SK-N-DZ (cell line): ENCODE data around the gene TLX3. TPM values are rescaled to one million over a fixed set of nuclear protein-coding genes. Genes with fewer than 3 reads are reported as not detected.
"Not testable (repeated sequence)": the region's sequence is repeated elsewhere in the genome, so short reads cannot be mapped to it uniquely, and the experiment has no call there.

Experiments used
- DNase-seq: peaks from one replicate; pipeline ENCODE4 v3.0.0-alpha.2; 2015; ENCODE audit warnings: low spot score
- polyA plus RNA-seq, 2 experiments: library from polyadenylated mRNA; depleted of rRNA; stranded (reverse); fragments of >200 nt; gene quantifications; 2 replicates each; pipeline ENCODE4 v1.2.3, GENCODE V29; 2014

The TLX3 gene
- 18.4 and 23.8 TPM in 2 replicates for polyA plus RNA-seq (2014; cell fraction: cytosol; rRNA removed)
- polyA plus RNA-seq (2014; cell fraction: nucleus; rRNA removed), result 7.7 and 13.6 TPM in 2 replicates

DNA sequence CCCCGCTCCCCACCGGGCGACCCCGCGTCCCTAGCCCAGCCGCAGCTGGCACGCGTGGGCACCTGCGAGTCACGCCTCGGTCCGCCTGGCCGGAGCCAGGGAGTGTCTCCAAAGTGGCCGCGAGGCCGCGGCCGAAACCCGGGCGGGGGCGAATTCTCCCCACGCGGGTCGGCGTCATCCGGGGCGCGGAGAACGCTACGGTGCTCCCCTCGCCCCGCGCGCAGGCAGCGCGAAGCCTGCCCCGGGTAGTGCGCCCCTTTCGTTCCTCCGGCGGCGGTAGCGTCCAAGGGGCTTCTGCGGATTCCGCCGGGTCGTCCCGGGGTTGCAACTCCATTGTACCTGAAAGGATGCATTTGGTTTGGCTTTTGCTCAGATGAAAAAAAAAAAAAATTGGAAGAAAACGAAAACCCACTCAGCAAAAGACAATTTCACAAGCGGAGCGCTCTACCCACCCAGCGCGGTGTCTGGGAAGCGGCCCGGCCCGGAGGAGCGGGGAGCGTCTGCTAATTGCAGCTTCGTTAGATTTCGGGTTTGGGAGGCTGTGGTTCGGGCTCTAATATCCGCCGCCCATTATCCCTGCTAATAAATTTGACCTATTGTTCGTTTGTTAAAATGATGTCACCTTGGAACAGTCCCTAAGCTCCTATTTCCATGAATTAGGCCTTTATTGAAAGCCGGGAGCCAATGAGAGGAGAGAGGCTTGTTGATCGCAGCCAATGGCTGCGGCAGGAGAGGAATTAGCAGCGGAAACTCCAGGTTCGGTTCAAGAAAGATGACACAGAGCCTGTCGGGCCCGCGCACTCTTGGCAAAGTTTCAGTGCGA lies at the start of gene TLX3:
TLX3 (plus strand) TSS at position 796 of the 823 bp plus-strand sequence. CDS start 118 bp downstream, outside the sequence.
- peak; percentile 96 for DNase-seq

DNA sequence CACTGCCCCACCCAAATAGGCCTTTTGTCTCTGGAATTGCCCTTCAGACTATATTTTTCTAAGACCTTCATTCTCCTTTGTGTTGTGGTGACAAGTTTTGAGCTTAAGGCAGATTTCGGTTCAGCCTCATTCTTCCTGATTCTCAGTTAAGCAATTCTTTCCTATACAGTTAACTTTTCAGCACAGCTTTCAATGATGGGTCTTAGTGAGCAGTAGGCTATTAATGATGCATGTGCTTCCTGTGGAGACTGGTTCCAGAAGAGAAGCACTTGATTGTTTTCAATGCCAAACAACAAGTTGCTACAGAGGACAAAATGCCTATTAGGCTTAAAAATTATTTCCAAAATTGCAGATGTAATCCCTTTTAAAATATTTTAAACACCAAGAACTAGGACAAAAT lies 47.7 kb upstream of the TLX3 start:
- DNase-seq, result no peak

DNA sequence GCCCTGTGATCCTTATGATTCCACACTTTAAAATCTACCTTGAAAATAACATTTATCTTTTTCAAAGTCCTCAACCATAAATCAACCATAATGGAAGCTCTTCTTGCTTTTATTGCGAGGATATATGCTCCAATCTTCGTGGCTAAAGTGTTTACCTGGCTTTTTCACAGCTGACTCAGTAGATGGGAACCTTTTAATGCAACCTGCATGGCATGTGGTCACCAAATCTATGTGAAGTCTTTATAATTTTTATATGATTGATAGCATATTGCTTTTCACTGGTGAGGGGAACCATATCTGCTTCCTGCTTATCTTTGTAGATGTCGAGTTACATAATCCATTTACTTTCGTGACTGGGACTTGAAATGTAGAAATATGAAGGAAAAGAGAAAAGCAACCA lies 47.1 kb upstream of the TLX3 start:
- peak; percentile 52 for DNase-seq

DNA sequence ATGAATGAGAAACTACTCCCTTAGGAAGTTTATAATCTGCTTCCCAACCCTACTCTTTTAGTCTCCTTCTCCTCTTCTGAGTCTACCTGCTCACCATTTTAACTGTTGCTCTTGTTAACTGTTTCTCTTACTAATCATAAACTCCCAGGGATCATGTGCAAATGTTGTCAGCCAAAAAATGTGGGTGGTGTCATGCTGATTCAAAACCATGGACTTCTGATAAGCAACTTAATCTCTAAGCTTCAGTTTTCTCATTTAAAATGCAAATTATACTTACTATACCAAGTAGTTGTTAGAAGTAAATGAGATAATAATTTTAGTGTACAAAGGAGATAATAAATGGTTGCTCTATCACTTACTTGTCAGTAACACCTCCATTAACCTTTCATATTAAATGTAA lies 45.9 kb upstream of the TLX3 start:
- DNase-seq, result no peak

DNA sequence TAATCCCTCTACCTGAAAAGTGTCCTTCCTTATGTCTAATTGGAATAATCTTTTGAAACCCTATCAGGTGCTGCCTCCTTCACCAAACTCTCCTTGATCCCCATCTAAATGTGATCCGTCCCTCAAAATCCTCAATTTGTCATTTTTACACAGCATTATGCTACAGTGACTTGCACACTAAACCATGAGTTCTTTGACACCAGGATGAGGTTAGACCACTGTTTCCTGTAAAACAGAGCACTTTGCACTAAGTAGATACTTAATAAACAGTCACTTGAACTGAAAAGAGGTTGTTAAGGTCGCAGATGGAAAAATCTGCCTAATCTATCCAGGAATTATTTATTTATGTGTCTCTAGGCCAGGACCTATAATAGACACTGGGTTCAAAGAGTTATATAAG lies 44.2 kb upstream of the TLX3 start:
- no peak for DNase-seq

DNA sequence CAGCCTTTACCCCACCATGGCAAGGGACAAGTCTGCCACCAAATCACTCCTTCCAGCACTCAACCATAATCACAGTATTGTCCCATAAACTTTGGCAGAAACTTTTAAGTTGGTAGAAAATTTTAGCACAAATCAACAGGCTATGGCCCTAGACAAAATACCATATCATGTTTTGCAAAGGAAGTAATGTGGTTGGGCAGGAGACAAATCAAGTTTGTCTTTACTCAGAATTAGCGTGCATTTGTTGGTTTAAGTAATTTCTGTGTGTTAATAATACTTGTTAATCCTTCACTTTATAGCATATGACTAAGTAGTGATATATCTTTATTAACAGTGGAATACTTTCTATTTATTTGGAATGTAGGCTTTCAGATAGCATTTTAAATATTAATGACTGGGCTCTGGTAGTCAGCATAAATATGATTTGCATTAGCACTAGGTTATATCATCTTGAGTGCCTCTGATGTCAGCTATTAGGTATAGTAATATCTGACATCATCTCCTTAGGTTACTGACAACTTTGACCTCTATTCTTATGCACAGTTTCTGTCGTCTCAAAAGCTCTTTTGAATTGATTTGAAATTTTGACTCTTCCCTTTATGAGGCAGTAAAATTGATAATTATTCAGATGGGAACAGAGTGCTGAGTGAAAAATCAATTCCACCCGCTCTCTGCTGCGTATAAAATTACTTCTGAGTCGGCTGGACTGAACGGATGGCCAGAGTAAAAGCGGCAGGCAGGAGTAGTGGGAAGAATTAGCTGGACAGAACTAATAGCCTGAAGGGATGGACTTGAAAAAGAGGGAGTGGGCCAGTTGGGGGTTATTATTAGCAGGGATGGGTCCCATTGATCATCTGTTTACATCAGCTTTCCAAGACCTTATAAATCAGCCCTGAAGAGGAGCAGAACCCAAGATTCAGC lies 40.1 kb upstream of the TLX3 start:
- DNase-seq, result no peak

DNA sequence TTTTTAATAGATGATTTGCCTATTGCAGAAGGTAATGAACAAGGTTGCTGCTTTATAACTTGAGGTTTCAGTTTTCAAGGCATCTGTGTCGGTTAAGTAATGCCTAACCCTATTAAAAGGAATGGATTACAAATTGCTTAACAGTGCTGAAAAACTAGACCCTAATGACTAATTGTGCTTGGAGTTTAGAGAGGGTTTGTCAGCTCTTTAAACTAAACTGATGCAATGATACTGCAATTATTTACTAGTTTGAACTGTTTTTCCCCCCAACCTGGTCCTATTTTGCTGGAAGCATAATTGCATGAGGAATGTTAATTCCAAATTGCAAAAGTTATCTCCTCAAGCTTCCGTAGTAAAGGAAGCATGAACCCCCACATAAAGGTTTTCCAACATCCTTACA lies 39.3 kb upstream of the TLX3 start:
- DNase-seq, result no peak

DNA sequence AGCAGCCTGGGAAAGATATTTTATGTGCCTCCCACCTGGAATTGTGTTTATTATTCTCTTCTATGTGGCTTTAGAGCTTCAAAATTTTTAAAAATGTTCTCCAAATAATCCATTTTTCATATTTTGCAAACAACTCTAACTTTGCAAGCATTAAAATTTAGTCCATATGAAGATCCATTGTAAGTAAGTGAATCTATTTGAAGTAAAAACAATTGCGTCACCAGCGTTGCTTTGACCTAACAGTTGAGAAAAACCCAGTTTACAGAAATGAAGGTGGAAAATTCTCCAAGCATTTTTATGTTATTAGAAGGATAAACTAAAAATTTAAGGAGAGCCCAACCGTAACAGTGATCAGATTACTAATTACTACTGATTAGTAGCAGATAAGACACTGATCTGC lies 38.9 kb upstream of the TLX3 start:
- no peak for DNase-seq

DNA sequence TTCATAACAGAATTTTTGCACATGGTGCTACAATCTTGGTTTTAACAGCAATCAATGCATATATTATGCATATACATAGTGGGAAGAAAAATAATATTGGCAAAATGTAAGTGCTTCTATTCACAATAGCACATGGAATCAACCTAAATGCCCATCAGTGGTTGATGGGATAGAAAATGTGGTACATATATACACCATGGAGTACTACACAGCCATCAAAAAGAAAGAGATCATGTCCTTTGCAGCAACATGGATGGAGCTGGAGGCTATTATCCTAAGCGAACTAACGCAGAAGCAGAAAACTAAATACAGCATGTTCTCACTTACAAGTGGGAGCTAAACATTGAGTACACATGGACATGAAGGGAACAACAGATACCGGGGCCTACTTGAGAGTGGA lies 37.2 kb upstream of the TLX3 start:
- no peak for DNase-seq

DNA sequence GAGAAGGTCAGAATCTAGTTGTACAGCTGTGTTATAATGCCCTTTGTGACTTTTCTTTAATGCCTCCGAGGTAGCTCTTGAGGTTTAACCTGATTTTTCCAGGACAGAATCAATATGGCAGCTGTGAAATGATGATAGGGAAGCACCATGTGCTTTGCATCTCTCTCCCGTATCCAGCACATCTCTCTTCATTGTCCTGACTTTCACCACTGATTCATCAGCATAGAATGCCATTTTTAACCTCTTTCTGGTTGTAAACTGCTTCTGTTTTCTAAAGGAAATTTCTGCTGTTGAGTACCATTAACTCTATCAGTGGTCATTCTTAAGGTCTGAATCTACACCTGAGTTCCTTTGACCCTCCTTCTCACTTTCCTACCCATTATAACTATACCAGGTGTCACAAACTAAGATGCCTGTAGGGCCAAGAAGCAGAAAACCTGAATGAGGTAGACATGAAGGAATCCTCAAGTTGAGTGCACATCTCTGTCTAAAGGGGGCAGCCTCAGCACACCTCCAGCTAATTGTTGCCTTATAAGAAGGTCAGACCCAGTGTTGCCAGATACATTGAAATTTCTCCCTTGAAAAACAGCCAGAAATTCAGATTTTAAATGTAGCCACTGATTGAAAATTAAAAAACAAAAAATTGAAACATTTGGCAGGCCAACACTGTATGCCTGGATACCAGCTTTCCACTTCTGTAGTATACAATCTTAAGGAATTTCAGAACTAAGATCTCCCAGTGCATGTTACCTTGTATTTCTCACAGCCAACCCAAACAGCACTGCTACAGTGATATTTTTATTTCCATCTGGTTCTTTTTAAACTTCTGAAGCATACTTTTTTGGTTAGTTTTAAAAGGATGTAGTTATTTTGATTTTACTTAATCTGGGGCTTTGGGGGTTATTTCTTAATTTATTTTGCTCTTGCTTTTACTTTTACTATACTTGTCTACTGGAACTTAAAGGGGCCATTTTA lies 35.8 kb upstream of the TLX3 start:
- DNase-seq, result peak; percentile 55

DNA sequence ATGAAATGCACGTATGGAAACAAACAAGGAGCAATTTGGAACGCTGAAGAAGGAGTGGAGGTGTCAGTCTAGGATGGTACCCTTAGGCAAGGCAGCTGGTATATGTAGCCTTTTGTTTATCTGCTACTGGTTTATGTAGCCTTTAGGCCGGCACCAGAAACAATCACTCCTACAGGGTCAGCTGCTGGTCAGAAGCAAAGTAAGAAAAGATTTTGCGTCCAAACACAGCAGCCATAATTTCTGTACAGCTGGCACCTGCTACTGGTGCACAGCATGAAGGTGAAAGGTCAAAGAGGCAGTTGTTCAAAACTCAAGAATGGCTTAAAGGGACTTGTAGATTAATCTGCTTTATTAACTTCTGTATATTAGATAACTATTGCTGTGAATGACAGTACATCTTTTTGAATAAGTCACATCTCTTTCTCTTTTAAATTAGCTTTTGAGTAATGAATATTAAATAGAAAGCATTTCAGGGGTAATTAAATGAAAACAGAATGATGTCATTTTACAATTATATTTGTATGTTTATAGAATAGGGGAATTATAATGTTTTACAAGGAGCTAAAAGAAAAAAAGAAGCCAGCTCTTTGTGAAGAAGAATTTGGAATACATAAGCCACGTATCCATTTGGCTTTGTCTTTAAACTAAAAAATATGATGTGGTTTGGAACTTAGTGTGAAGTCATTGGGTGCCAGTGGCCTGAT lies 33.1 kb upstream of the TLX3 start:
- no peak for DNase-seq

DNA sequence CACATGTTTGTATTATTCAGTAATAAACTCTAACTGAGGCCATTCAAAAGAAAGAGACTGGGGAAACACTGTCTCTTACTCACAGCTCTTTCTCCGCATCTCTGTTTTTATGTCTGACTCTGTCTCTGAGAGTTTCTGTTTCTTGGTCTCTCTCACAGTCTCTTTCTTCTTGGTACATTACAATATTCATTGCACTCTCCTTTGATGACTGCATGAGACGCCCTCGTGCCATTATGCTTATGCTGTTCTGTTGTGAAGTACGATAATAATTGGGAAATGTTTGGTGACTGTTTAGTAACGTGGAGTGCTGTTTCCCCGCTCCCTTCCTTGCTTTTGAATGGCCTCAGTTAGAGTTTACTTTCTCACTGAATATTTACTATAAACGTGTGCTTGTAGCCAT lies 25.3 kb upstream of the TLX3 start:
- no peak for DNase-seq

DNA sequence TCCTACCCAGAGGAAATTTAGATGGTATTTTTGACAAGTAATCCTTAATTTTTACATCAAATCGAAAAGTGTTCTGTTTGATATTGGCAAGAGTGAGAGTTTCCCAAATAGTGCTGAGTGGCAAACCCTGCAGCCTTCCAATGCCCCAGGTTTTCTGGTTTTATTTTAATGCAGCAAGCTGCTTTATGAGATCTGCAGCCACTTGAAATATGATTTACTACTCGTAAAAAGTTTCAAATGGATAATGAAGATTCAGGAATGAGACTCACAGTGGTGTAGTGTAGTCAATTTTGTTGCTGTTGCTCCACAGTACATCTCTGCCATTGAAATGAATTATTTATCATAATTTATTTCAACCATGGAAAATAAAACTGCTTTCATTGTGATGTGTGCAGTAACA lies 23.6 kb upstream of the TLX3 start:
- DNase-seq, result no peak

DNA sequence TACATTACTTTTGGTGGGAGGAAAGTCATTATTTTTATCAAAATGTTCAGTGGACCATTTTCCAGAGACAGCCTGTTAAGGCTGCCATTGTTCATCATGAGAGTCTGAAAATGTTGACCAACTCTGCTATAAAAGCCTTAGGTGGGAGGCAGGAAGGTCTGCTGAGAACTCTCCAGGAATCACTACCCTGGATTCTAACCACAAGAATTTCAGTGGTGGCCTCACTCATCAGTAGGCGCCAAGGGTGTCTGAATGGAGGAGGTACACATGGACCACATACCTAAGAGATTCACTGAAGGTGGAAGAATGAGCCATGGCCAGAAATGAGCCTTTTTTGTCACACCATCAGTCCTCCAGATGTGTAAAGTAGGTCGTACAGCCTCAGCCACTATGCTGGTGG lies 21.0 kb upstream of the TLX3 start:
- DNase-seq, result no peak

DNA sequence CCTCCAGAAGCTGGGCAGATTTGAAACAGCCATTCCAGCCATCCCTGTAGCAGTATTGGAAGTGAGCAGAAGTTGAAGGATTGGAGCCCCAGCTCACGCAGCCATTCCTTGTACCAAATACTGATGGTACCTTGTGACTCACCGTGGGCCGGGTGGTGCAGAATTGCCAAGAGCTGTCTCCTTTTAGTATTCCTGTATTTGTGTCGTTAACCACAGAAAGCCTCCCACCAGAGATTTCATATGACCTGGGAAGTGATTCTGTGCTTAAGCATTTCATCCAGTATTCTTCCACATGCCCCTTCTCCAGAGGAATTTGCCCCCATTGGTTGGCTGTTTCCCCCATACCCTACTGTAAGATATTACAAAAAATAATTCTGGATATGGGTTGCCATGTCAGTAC lies 17.7 kb upstream of the TLX3 start:
- DNase-seq, result no peak

DNA sequence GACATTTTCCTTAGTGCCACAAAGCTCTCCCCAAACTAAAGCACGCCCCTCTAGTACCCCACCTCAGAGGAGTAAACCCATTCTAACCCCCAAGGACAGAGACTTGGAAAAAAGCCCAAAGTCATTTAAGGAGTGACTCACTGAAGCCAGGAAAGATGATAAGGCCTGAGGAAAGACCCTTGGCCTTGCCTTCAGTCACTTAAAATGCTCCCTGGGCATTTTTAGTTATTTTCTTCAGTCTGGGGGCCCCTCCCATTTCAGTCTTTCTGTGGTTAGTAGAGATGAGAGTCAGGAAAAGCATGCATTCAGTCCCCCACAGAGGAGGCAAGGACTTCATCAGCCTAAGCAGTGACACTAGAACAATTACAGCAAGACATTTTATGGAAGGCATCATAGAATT lies 13.7 kb upstream of the TLX3 start:
- no peak for DNase-seq

DNA sequence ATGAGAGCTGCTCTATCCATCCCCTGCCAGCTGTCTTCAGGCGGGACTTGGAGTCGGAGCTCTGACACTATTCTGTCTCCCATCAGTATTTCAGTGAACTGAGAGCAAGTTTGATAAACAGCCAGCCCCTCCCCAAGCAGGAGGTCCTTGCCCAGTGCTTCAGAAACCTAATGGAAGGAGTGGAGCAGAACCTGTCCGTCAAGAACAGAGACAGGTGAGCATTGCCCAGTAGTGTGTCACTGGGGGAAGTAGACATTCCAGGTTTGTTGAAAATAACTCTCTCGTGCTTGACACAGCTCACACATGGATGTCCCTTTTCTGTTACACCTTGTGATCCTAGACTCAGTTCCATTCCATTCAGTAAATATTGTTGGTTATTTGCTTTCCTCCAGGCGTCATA lies 13.2 kb upstream of the TLX3 start:
- no peak for DNase-seq

DNA sequence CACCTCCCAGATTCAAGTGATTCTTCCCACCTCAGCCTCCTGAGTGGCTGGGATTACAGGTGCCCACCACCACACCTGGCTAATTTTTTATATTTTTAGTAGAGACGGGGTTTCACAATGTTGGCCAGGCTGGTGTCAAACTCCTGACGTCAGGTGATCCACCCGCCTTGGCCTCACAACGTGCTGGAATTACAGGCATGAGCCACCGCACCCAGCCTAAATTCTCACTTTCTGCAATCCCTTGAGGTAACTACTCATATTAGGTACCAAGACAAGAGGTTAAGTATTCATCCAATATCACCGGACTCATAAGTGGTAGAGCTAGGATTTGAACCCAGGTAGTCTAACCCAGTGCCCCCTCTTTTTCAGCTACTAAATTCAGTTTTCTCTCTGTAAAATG lies 11.1 kb upstream of the TLX3 start:
- not testable (repeated sequence) for DNase-seq

DNA sequence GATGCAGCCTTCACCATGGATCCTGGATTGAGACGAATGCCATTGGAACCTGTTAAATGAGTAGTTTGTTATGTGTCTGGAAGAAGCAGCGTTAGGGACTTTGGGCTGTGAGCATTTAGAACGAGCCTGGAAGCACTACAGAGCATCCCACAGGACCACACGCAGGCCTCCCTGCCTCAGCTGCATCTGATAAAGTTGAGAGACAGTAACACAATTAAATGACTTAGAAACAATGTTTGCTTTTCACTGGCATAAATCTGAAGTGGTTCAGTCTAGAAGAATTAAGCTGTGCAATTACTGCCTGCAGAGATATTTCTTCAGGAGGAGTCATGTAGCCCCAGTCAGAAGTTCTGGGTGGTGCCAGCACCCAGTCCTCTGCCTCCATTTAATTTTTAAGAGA lies 9.8 kb upstream of the TLX3 start:
- DNase-seq, result peak; percentile 71

DNA sequence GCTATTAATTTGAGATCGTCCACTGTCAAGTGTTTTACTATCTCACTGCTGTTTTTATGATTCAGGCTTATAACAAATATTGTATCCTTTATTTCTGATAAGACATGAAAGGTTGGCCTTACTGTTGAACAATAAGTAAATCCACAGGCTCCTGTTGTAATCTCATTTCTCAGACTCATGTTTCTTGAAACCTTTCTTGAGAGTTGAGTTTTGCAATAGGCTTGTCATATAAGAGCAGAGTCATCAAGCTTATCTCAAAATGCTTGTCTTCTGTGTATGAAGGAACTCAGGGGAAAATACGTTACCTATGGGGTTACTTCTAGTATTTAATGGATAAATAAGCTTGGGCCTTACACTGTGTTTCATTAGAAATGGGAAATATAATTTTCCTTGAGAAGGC lies 9.2 kb upstream of the TLX3 start:
- no peak for DNase-seq

DNA sequence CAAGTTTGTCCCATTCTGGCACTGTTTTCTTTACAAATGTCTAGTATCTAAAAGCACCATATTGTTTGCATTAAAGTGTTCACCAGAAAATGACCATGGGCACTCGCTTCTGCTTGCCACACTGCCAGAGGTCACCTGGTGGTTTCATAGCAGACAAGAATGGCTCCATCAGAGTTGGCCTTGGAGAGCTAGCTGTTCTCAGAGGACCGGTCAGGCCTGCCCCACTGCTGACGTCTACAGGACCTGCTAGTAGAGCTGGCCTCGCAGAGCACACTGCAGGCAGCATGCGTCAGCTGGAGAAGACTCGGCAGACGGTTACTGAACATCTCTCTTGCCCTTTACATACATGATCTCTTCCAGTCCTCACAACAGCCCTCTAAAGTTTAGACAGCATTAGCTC lies 8.7 kb upstream of the TLX3 start:
- no peak for DNase-seq
